ENCODE data around the gene DCAF15.

DNA sequence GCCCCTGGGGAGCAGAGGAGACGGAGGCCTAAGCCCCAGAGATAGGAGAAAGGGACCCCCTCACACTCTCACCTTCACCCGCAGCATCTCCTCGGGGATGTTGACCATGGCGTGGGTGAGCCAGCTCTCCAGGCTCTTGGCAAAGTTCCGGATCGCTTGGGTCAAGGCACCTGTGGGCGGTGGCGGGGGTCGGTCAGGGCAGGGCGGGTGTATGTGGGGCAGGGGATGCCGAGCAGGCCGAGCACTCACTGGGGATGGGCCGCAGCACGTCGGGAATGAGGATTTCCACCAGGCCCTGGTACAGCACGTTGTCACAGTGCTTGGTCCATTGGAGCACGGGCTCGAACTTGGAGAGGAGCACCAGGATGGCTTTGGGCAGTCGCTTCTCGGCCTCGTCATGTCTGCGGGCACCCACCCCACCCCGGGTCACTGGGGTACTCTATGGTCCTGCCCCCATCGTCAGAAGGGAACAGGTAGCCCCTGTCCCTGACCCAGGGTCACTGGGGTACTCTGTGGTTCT lies 13.1 kb downstream of the DCAF15 start:
- TF ChIP-seq, protein P1, sequence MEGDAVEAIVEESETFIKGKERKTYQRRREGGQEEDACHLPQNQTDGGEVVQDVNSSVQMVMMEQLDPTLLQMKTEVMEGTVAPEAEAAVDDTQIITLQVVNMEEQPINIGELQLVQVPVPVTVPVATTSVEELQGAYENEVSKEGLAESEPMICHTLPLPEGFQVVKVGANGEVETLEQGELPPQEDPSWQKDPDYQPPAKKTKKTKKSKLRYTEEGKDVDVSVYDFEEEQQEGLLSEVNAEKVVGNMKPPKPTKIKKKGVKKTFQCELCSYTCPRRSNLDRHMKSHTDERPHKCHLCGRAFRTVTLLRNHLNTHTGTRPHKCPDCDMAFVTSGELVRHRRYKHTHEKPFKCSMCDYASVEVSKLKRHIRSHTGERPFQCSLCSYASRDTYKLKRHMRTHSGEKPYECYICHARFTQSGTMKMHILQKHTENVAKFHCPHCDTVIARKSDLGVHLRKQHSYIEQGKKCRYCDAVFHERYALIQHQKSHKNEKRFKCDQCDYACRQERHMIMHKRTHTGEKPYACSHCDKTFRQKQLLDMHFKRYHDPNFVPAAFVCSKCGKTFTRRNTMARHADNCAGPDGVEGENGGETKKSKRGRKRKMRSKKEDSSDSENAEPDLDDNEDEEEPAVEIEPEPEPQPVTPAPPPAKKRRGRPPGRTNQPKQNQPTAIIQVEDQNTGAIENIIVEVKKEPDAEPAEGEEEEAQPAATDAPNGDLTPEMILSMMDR (conservative IDR thresholded peaks at IDR 0.05; ENCODE audit: low read depth in 2 of 2): no peak
- TF ChIP-seq EZH2 (IDR thresholded peaks at IDR 0.05; ENCODE audit: low read depth, unreplicated experiment): no peak
- TF ChIP-seq POLR2AphosphoS5 (IDR thresholded peaks at IDR 0.05; ENCODE audit: low read depth): no peak
- TF ChIP-seq CREB1 (CRISPR knock-in tag; IDR thresholded peaks at IDR 0.05; ENCODE audit: low read depth): no peak
- TF ChIP-seq, protein P2, sequence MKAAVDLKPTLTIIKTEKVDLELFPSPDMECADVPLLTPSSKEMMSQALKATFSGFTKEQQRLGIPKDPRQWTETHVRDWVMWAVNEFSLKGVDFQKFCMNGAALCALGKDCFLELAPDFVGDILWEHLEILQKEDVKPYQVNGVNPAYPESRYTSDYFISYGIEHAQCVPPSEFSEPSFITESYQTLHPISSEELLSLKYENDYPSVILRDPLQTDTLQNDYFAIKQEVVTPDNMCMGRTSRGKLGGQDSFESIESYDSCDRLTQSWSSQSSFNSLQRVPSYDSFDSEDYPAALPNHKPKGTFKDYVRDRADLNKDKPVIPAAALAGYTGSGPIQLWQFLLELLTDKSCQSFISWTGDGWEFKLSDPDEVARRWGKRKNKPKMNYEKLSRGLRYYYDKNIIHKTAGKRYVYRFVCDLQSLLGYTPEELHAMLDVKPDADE (IDR thresholded peaks at IDR 0.05): no peak
- TF ChIP-seq EZH2phosphoT487 (IDR thresholded peaks at IDR 0.05; ENCODE audit: unreplicated experiment): no peak
- TF ChIP-seq, protein P3, sequence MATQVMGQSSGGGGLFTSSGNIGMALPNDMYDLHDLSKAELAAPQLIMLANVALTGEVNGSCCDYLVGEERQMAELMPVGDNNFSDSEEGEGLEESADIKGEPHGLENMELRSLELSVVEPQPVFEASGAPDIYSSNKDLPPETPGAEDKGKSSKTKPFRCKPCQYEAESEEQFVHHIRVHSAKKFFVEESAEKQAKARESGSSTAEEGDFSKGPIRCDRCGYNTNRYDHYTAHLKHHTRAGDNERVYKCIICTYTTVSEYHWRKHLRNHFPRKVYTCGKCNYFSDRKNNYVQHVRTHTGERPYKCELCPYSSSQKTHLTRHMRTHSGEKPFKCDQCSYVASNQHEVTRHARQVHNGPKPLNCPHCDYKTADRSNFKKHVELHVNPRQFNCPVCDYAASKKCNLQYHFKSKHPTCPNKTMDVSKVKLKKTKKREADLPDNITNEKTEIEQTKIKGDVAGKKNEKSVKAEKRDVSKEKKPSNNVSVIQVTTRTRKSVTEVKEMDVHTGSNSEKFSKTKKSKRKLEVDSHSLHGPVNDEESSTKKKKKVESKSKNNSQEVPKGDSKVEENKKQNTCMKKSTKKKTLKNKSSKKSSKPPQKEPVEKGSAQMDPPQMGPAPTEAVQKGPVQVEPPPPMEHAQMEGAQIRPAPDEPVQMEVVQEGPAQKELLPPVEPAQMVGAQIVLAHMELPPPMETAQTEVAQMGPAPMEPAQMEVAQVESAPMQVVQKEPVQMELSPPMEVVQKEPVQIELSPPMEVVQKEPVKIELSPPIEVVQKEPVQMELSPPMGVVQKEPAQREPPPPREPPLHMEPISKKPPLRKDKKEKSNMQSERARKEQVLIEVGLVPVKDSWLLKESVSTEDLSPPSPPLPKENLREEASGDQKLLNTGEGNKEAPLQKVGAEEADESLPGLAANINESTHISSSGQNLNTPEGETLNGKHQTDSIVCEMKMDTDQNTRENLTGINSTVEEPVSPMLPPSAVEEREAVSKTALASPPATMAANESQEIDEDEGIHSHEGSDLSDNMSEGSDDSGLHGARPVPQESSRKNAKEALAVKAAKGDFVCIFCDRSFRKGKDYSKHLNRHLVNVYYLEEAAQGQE (IDR thresholded peaks at IDR 0.05; ENCODE audit: unreplicated experiment): no peak
- no peak for TF ChIP-seq ZNF331 (CRISPR knock-in tag; IDR thresholded peaks at IDR 0.05; ENCODE audit: low read depth)
- no peak for TF ChIP-seq NANOG (IDR thresholded peaks at IDR 0.05; ENCODE audit: borderline replicate concordance)
- no peak for TF ChIP-seq ZNF114 (CRISPR knock-in tag; IDR thresholded peaks at IDR 0.05)
- TF ChIP-seq STAT1 (IDR thresholded peaks at IDR 0.05; ENCODE audit: unreplicated experiment): no peak

Measured in GM23338 (cell line).